ENCODE measurements around the gene PSMD9.
A peak's percentile ranks its signal among the peaks of the same experiment; 100 is the strongest.

DNA sequence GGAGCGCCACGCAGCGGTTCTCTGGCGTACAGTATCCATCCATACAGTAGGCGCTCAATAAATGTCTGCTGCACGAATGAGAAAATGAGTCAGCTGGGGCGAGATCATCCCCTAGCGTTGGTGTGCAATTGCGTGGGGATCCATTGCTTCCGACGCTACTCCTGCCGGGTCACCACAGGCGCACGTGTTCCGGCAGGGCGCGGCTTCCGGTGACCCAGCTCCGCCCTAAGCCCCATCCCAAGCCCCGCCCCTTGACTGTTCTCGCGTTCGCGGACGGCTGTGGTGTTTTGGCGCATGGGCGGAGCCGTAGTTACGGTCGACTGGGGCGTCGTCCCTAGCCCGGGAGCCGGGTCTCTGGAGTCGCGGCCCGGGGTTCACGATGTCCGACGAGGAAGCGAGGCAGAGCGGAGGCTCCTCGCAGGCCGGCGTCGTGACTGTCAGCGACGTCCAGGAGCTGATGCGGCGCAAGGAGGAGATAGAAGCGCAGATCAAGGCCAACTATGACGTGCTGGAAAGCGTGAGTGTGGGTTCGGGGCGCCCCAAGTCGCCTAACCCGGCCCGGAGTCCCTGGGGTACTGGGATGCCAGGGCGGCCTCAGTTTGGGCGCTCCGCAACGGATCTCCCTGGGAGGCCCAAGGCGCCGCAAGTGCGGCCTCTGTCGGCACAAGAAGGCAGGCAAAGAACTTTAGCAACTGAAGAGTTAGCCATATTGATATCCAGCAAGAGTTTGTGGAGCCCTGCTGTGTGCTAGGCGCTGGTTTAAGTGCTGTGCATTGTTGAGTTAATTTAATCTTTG lies at the start of gene PSMD9:
- peak; percentile 26 for TF ChIP-seq EP300 (IDR thresholded peaks at IDR 0.05)
- peak; percentile 44 to 70 (median 62) for TF ChIP-seq CTCF (IDR thresholded peaks at IDR 0.05)

Measured in ovary (tissue), 3 donors.